ENCODE measurements around the gene RBMS3. TPM values are rescaled to one million over a fixed set of nuclear protein-coding genes. Genes with fewer than 3 reads are reported as not detected.

The RBMS3 gene
- total and polyA plus RNA-seq, 2 of the 8 experiments (the other 6 are each of a cell fraction or from before 2014, with no cell fraction given): 3.7 to 6.9 TPM

DNA sequence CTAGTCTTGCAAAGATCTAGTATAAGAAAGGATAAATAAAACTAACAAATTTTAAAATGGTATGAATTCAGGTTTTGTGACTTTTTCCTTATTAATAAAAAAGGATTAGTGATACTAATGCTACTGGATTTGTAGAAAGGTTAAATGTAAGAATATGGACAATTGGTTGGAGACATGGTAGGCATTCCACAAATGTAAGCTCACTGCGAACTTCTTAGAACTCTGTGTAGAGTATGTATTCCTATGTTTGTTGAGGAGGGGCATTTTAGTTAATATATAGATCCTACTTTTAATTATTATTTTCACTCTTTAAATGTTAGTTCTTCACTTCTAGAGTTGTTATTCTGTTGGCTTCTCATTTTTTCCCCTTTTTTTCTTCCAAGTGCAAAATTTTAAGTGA lies 414.3 kb downstream of the RBMS3 start:
- DNase-seq (ENCODE audit: low read depth in 1 of 2, low spot score in 2 of 2) (no peak), FAIRE-seq (no peak)
- Histone ChIP-seq H2AFZ (ENCODE audit: low read length) (no peak overlapping the region), H2BK15ac (ENCODE audit: low read length) (no peak overlapping the region), H3K14ac (ENCODE audit: insufficient read length) (no peak overlapping the region), H3K4me1 (replicated peaks in 1 of 4; ENCODE audit: control insufficient read depth in 3 of 4, insufficient read depth in 4 of 4, low read length in 3 of 4) (peaks cover 0 to 5% (median 3%) of the 10 kb centered on the region in 4 experiments; a peak in 4 of 7 replicates), H3K79me2 (ENCODE audit: control insufficient read depth in 1 of 2, insufficient read depth in 2 of 2, low read length in 2 of 2) (no peaks in the 10 kb centered on the region), H3K4ac (replicated peaks; ENCODE audit: insufficient read length, low read depth, low read length) (no peak overlapping the region), H2BK120ac (replicated peaks; ENCODE audit: low read depth, low read length) (no peak overlapping the region), H3K23me2 (ENCODE audit: low read depth, low read length) (no peaks in the 10 kb centered on the region), H3K36me3 (ENCODE audit: control insufficient read depth in 2 of 4, insufficient read depth in 4 of 4, low read length in 3 of 4) (no peaks in the 10 kb centered on the region), H4K20me1 (replicated peaks in 1 of 2; ENCODE audit: control insufficient read depth in 1 of 2, insufficient read depth in 2 of 2, low read length in 2 of 2) (no peaks in the 10 kb centered on the region), H2AK5ac (ENCODE audit: low read depth, low read length) (no peak overlapping the region), H3K9ac (replicated peaks in 1 of 4; ENCODE audit: extremely low read depth in 1 of 4, low read depth in 3 of 4, low read length in 3 of 4) (no peak overlapping the region), H3K56ac (replicated peaks; ENCODE audit: insufficient read length, low read depth, low read length) (no peak overlapping the region), H4K91ac (replicated peaks; ENCODE audit: insufficient read length, low read length) (no peak overlapping the region), H2BK12ac (ENCODE audit: low read depth, low read length) (no peak overlapping the region), H3K18ac (ENCODE audit: extremely low read depth, low read length) (no peak overlapping the region), H2BK5ac (ENCODE audit: low read depth, low read length) (no peak overlapping the region), H3K4me3 (ENCODE audit: extremely low read depth in 1 of 4, insufficient read depth in 2 of 4, low read depth in 3 of 4, low read length in 4 of 4) (no peak overlapping the region), H3K27ac (ENCODE audit: low read depth, low read length) (no peak overlapping the region), H4K5ac (ENCODE audit: insufficient read length, low read depth, low read length) (no peak overlapping the region), H3K79me1 (ENCODE audit: low read depth, low read length) (no peaks in the 10 kb centered on the region), H2BK20ac (ENCODE audit: low read length) (no peak overlapping the region), H3K4me2 (ENCODE audit: insufficient read depth in 1 of 2, low read depth in 2 of 2, low read length in 2 of 2) (no peak overlapping the region), H3K23ac (ENCODE audit: insufficient read length) (no peak overlapping the region), H3K27me3 (replicated peaks in 1 of 4; ENCODE audit: control insufficient read depth in 3 of 4, extremely low read depth in 1 of 4, insufficient read depth in 3 of 4, low read length in 3 of 4) (peaks cover 0 to 1% (median 0%) of the 10 kb centered on the region in 4 experiments; a peak in 1 of 7 replicates), H4K8ac (ENCODE audit: extremely low read depth, insufficient read depth, low read length) (no peak overlapping the region), H3K9me3 (ENCODE audit: insufficient read depth in 2 of 2, low read depth in 1 of 2, low read length in 1 of 2) (no peaks in the 10 kb centered on the region)
- ChIA-PET CTCF (ENCODE audit: partially characterized antibody) (interaction anchor here (1.3 to 1.4 kb wide), 2 partner anchors 26 to 1057 kb away, joined by 4 read pairs; no protein-coding TSS in a partner anchor), POLR2A (ENCODE audit: partially characterized antibody) (interaction anchor here (0.7 kb wide), 1 partner anchor 223 kb away, joined by 3 read pairs; no protein-coding TSS in a partner anchor)
- 94% methylated on average over 1 of the region's 1 CpG; no CpG with 5 or more reads in 1 of the 2 experiments for WGBS, 2 experiments (ENCODE audit: extremely low coverage in 1 of 2, insufficient coverage in 1 of 2, insufficient read length in 1 of 2, insufficient replicate concordance in 2 of 2, low coverage in 1 of 2, low lambda C conversion rate in 2 of 2, missing lambda C conversion rate in 1 of 2)
- TF ChIP-seq TAF7 (optimal IDR thresholded peaks at IDR 0.05; ENCODE audit: borderline replicate concordance, low read depth, low read length) (no peak), RBBP5 (IDR thresholded peaks at IDR 0.05; ENCODE audit: borderline replicate concordance, low read depth, low read length) (no peak), CEBPB (IDR thresholded peaks at IDR 0.05; ENCODE audit: low read depth, low read length) (no peak), EGR1 (IDR thresholded peaks at IDR 0.05; ENCODE audit: borderline replicate concordance, low read depth, low read length) (no peak), TBP (IDR thresholded peaks at IDR 0.05; ENCODE audit: low read depth, low read length) (no peak), HDAC2 (IDR thresholded peaks at IDR 0.05; ENCODE audit: borderline replicate concordance in 1 of 2, low read depth in 2 of 2, low read length in 2 of 2) (no peak), POU5F1 (IDR thresholded peaks at IDR 0.05; ENCODE audit: low read depth, low read length) (no peak), CREB1 (IDR thresholded peaks at IDR 0.05) (no peak), CHD2 (IDR thresholded peaks at IDR 0.05; ENCODE audit: low read length) (no peak), KDM4A (IDR thresholded peaks at IDR 0.05; ENCODE audit: low read depth, low read length, severe bottlenecking) (no peak), TEAD4 (IDR thresholded peaks at IDR 0.05; ENCODE audit: low read depth, low read length) (no peak), PHF8 (conservative IDR thresholded peaks at IDR 0.05; ENCODE audit: low read depth, low read length) (no peak)
- TF ChIP-seq, protein P1, sequence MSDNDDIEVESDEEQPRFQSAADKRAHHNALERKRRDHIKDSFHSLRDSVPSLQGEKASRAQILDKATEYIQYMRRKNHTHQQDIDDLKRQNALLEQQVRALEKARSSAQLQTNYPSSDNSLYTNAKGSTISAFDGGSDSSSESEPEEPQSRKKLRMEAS (IDR thresholded peaks at IDR 0.05): no peak
- TF ChIP-seq, protein P2, sequence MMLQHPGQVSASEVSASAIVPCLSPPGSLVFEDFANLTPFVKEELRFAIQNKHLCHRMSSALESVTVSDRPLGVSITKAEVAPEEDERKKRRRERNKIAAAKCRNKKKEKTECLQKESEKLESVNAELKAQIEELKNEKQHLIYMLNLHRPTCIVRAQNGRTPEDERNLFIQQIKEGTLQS (IDR thresholded peaks at IDR 0.05; ENCODE audit: insufficient read depth, low read depth, low read length): no peak
